Bronchial epithelial cell (primary cell): Measurements from ENCODE around the gene WWC2. TPM values are rescaled to one million over a fixed set of nuclear protein-coding genes. Genes with fewer than 3 reads are reported as not detected.

Experiments
- DNase-seq: peaks from one replicate; pipeline ENCODE4 v3.0.0-alpha.2; 2010; ENCODE audit warnings: low read depth
- FAIRE-seq: peaks from 2 replicates; lab custom pipeline; 2011; peaks lifted over from hg19 to GRCh38; lab: Jason Lieb, UNC
- H3K27me3 ChIP-seq: 2 replicates; pipeline ENCODE4 v1.5.1; 2011; ENCODE audit warnings: low read length; ENCODE audit not compliant: control insufficient read depth, insufficient read depth
- H3K36me3 ChIP-seq: 2 replicates; pipeline ENCODE4 v1.5.1; 2011; ENCODE audit warnings: low read length; ENCODE audit not compliant: control insufficient read depth, insufficient read depth
- H3K4me3 ChIP-seq: 2 replicates; pipeline ENCODE4 v1.5.1; 2011; ENCODE audit warnings: mild to moderate bottlenecking, low read depth, low read length, control low read depth
- total RNA-seq: library from RNA; depleted of rRNA; stranded (reverse); fragments of >200 nt; gene quantifications from 2 replicates; pipeline ENCODE4 v1.2.1, GENCODE V29; 2014
- TF ChIP-seq, protein P1 (sequence below): IDR thresholded peaks from 2 replicates; pipeline ENCODE4 v1.5.1; 2011; ENCODE audit warnings: mild to moderate bottlenecking, moderate library complexity, low read length, control low read depth, inconsistent platforms; ENCODE audit not compliant: insufficient read depth, severe bottlenecking

The WWC2 gene
- total RNA-seq, 1 donor from 2014 or later = 13.2 TPM

DNA sequence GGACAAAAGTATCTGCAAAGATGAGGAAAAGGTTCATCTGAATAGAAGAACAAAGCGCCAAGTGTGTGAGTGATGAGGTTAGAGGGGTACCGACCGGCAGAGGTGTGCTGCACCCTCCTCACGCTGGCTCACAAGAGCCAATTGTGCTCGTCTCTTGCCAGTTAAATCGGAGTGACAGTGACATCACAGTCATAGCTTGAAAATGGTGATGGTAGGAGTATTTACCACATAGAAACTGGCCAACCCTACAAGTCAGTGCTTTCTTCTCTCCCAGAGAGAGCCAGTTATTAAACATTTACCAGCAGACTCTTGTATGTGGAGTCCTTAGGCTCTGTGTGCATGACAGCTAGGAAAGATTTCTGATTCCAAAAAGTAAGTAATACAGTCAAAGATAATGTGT, 188.6 kb downstream of the WWC2 start:
- Histone ChIP-seq H3K27me3 (no peaks in the 10 kb centered on the region), H3K36me3 (peaks cover 10% of the 10 kb centered on the region), H3K4me3 (no peak overlapping the region)
- TF ChIP-seq, protein P1, sequence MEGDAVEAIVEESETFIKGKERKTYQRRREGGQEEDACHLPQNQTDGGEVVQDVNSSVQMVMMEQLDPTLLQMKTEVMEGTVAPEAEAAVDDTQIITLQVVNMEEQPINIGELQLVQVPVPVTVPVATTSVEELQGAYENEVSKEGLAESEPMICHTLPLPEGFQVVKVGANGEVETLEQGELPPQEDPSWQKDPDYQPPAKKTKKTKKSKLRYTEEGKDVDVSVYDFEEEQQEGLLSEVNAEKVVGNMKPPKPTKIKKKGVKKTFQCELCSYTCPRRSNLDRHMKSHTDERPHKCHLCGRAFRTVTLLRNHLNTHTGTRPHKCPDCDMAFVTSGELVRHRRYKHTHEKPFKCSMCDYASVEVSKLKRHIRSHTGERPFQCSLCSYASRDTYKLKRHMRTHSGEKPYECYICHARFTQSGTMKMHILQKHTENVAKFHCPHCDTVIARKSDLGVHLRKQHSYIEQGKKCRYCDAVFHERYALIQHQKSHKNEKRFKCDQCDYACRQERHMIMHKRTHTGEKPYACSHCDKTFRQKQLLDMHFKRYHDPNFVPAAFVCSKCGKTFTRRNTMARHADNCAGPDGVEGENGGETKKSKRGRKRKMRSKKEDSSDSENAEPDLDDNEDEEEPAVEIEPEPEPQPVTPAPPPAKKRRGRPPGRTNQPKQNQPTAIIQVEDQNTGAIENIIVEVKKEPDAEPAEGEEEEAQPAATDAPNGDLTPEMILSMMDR = no peak
- FAIRE-seq = no peak
- no peak for DNase-seq

DNA sequence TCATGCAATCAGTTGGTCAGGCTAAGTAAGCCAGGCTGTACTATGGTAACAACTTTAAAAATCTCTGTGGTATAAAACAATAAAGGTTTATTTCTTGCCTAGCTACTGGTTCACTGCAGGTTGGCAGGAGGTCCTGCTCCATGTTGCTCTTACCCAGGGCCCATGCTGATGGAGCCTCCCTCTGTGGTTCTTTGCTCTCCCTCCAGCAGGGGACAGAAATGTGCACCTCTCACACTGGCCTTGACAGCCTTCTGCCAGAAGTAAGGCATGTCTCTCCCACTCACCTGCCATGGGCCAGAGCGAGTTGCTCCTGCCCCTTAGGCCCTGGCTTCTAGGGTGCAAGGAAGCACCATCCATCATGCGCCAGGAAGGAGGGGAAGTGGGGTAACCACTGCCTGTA, 189.9 kb downstream of the WWC2 start:
- Histone ChIP-seq H3K4me3 (no peak overlapping the region), H3K36me3 (peaks cover 10% of the 10 kb centered on the region), H3K27me3 (no peaks in the 10 kb centered on the region)
- DNase-seq (no peak), FAIRE-seq (no peak)
- TF ChIP-seq, protein P1 = no peak

DNA sequence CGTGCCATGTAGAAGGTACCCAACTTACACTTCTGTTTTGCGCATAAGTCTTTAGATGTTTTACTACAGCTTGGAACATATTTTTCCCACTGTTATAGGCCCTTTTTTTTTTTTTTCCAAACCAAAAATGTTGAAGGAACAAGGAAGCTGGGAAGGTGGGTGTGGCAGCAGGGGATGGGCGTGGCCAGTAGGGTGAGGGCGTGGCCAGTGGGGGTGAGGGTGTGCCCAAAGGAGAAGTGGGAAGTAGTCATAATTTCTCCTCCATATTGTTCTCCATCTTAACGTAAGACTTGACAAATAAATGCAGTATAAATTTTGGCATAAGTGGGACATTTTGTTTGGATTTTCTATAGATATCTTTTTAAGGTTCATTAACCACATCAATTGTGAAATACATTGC, 190.6 kb downstream of the WWC2 start:
- H3K4me3 ChIP-seq = no peak overlapping the region
- FAIRE-seq (no peak), DNase-seq (no peak)
- peaks cover 7% of the 10 kb centered on the region for H3K36me3 ChIP-seq
- TF ChIP-seq, protein P1 = no peak
- no peaks in the 10 kb centered on the region for H3K27me3 ChIP-seq

DNA sequence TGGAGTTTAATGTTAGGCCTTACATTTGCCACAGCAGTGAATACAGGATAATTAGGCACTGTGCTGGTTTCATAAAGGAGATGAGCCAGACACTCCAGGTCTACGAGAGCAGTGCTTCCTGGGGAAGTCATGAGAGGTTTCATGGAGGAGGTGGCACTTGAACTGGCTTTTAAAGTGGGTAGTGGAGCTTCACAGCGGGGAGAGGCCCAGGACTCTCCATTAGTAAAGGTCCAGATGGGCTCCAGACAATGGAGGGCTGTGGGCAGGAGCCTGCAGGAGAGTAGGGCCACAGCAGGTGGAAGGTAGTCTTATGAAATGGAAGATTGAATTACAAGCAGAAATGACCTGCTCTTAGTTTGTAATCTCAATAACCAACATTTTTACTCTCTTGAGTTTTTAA, 192.0 kb downstream of the WWC2 start:
- FAIRE-seq (no peak), DNase-seq (no peak)
- Histone ChIP-seq H3K4me3 (no peak overlapping the region), H3K36me3 (peaks cover 3% of the 10 kb centered on the region), H3K27me3 (no peaks in the 10 kb centered on the region)
- TF ChIP-seq, protein P1 = no peak

DNA sequence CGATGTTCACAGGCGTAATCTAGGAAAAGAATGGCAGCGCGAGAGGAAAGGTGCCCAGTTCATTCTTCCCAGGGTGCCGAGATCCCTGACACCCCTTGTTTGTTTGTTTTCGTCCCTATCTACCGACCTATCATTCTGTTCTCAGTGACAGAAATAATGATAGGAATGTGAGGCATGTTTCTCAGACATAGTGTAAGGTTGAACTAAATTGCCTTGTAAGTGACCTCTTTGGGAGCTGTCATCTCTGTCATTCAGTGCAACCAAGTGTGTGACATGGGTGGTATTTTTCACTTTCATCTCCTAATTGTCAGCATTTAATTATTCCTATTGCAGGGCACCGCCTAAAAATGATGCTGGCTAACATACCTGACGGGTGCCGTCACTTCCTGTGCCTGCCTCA, 196.7 kb downstream of the WWC2 start:
- no peaks in the 10 kb centered on the region for H3K36me3 ChIP-seq
- TF ChIP-seq, protein P1 = no peak
- no peak for FAIRE-seq

DNA sequence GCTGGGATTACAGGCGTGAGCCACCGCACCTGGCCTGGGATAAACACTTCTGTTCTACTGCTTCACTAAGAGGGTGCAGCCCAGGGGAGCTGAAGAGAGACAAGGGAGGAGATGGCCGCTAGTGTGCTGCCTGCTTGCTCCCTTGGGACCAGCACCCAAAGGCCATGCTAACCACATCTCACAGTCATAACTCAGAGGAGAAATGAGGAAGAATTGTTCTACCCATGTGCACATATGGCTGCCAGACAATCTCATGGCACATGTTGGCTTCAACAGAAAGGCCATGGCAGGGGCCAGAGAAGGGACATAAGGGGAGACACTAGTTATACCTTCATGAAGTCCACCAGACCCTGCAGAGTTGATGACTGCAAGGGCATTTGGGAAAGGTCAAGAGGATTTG, 198.6 kb downstream of the WWC2 start:
- no peak for FAIRE-seq
- no peak for DNase-seq
- TF ChIP-seq, protein P1 = no peak
- Histone ChIP-seq H3K27me3 (no peaks in the 10 kb centered on the region), H3K36me3 (no peaks in the 10 kb centered on the region), H3K4me3 (no peak overlapping the region)

More for the DNA sequence above, 196.7 kb downstream of the WWC2 start:
- H3K27me3 ChIP-seq = no peaks in the 10 kb centered on the region
- DNase-seq = no peak
- no peak overlapping the region for H3K4me3 ChIP-seq
